Measurements from ENCODE around the gene FAM222A.

FAM222A gene

GRCh38 chr12:109726511-109727038 lies 12.9 kb downstream of the FAM222A start:
- Histone ChIP-seq H3K79me2 (ENCODE audit: control insufficient read depth, insufficient read depth, low read length, unreplicated experiment) (no peaks in the 10 kb centered on the region), H3K4me1 (ENCODE audit: control insufficient read depth, insufficient read depth, low read length, unreplicated experiment) (no peaks in the 10 kb centered on the region), H3K27me3 (ENCODE audit: insufficient read depth, low read length) (no peaks in the 10 kb centered on the region), H3K4me3 (ENCODE audit: low read depth, low read length) (no peak overlapping the region), H3K36me3 (ENCODE audit: insufficient read depth, low read length) (no peaks in the 10 kb centered on the region), H2AFZ (ENCODE audit: low read length, unreplicated experiment) (no peak overlapping the region), H3K27ac (ENCODE audit: low read depth, low read length) (no peak overlapping the region)

DNA sequence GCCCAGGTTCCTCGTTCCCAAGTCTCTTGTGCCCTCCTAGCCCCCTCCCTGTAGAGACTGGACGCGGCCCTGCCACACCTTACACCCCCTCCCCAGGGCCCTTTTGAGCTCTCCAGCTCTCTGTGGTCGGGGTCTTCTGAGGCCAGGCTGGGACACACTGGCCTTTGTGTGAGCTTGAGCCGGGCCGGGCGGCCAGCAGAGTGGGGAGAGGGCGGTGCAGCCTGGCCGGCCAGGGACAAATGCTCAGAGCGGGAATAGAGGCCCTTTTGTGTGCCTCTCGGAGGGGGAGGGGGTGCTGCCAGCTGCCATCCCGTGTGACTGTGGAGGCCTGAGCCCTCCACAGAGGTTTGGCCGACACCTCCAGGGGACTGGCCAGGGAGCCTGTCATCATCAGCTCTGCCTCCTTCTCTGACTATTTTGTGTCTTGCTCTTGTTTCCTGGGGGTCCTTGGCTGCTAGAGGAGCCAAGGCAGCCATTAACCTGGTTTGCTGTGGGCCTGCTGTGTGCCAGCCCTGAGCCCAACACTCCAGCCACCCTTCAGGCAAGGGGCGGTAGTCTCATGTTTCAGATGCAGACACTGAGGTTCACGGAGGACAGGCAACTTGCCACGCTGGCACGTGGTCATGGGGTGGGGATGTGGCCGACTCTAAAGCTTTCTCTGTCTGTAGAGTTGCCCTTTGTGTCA lies 13.6 kb downstream of the FAM222A start:
- Histone ChIP-seq H3K36me3 (ENCODE audit: insufficient read depth, low read length) (no peaks in the 10 kb centered on the region), H3K79me2 (ENCODE audit: control insufficient read depth, insufficient read depth, low read length, unreplicated experiment) (no peaks in the 10 kb centered on the region), H2AFZ (ENCODE audit: low read length, unreplicated experiment) (no peak overlapping the region), H3K4me3 (ENCODE audit: low read depth, low read length) (no peak overlapping the region), H3K27ac (ENCODE audit: low read depth, low read length) (no peak overlapping the region), H3K4me1 (ENCODE audit: control insufficient read depth, insufficient read depth, low read length, unreplicated experiment) (no peaks in the 10 kb centered on the region), H3K27me3 (ENCODE audit: insufficient read depth, low read length) (no peaks in the 10 kb centered on the region)

DNA sequence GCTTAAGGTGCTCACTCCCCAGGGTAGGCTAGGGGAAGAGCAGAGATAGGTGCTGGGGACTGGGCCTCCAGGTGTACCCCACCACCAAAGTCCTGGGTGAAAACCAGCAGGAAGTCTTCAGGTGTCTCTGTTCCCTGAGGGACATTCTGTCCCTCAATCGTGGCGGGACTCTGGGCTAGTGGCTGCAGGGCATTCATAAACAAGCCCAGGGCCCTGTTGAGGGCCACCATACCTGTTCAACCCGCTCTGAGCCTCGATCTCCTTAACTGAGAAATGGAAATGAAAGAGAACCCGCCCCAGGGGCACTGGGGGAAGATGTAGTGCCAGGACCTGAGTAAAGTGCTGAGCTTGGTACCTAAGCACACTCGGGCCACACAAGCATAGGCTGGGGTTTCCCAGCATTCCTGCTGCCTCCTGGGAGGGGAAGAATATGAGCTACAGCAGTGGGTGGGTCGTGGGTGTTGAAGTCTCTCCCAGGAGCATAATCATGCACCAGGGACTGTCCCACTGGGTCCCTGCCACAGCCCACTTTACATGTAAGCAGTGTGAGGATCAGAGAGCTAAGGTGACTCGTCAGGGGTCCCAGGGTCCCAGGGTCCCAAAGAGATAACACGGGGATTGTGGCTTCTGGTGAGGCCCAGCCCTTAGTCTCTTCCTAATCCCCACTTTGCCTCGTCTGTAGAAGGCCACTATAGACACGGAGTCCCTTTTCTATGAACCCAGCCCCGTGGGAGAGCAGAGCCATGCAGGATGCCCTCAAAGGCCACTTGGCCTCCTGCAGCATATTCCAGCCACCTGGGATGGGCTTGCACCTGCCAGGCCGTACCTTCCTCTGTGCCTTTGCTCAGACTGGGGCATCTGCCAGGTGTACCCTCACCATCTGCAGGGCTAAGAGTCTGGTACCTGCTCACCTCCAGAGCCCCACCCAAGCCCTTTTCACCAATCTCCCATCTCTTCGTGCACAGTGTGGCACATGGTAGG lies 14.4 kb downstream of the FAM222A start:
- Histone ChIP-seq H3K27me3 (ENCODE audit: insufficient read depth, low read length) (no peaks in the 10 kb centered on the region), H2AFZ (ENCODE audit: low read length, unreplicated experiment) (no peak overlapping the region), H3K4me3 (ENCODE audit: low read depth, low read length) (no peak overlapping the region), H3K36me3 (ENCODE audit: insufficient read depth, low read length) (no peaks in the 10 kb centered on the region), H3K27ac (ENCODE audit: low read depth, low read length) (no peak overlapping the region), H3K4me1 (ENCODE audit: control insufficient read depth, insufficient read depth, low read length, unreplicated experiment) (no peaks in the 10 kb centered on the region), H3K79me2 (ENCODE audit: control insufficient read depth, insufficient read depth, low read length, unreplicated experiment) (no peaks in the 10 kb centered on the region)

DNA sequence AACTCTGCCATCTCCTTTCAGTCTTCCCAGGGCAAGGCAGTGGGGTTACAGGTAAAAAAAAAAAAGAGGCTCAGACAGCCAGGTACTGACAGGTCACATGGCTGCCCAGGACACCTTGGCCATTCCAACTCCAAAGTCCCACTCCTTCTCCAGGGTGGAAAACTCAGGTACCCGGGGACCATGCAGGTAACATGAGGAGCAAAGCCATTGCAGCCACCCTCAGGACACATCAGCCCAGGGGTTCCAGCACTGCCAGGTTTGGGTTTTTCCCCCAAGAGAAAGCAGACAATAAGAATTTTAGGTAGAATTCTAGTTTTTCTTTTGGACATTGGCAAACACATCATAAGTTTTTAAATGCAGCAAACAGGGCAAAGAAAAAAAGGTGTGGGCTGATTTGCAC lies 15.3 kb downstream of the FAM222A start:
- Histone ChIP-seq H3K4me3 (ENCODE audit: low read depth, low read length) (no peak overlapping the region), H3K27ac (ENCODE audit: low read depth, low read length) (no peak overlapping the region), H3K27me3 (ENCODE audit: insufficient read depth, low read length) (peaks cover 4% of the 10 kb centered on the region; the same call in 1 of the 2 replicates), H3K79me2 (ENCODE audit: control insufficient read depth, insufficient read depth, low read length, unreplicated experiment) (no peaks in the 10 kb centered on the region), H2AFZ (ENCODE audit: low read length, unreplicated experiment) (no peak overlapping the region), H3K36me3 (ENCODE audit: insufficient read depth, low read length) (no peaks in the 10 kb centered on the region), H3K4me1 (ENCODE audit: control insufficient read depth, insufficient read depth, low read length, unreplicated experiment) (no peaks in the 10 kb centered on the region)

DNA sequence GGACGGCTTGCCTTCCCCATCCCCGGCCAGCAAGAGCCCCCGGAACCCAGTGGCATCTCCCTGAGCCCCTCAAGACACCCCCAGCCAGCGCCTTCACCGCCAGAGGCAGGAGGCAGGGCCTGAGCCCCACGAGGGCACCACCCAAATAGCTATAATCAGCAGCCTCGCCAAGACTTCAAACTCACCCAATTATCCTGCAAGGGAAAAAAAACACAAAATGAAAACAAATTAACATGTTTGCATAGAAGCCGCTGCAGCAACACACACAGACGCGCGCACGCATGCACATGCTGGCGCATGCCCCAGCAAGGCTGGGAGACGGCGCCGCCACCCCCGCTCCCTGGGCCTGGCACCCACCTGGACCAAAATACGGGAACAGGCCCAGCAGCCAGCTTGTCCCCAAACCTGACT lies 15.8 kb downstream of the FAM222A start:
- Histone ChIP-seq H3K4me1 (ENCODE audit: control insufficient read depth, insufficient read depth, low read length, unreplicated experiment) (no peaks in the 10 kb centered on the region), H3K27me3 (ENCODE audit: insufficient read depth, low read length) (peaks cover 7% of the 10 kb centered on the region; the same call in 1 of the 2 replicates), H3K4me3 (ENCODE audit: low read depth, low read length) (no peak overlapping the region), H3K36me3 (ENCODE audit: insufficient read depth, low read length) (no peaks in the 10 kb centered on the region), H3K27ac (ENCODE audit: low read depth, low read length) (no peak overlapping the region), H2AFZ (ENCODE audit: low read length, unreplicated experiment) (no peak overlapping the region), H3K79me2 (ENCODE audit: control insufficient read depth, insufficient read depth, low read length, unreplicated experiment) (no peaks in the 10 kb centered on the region)

DNA sequence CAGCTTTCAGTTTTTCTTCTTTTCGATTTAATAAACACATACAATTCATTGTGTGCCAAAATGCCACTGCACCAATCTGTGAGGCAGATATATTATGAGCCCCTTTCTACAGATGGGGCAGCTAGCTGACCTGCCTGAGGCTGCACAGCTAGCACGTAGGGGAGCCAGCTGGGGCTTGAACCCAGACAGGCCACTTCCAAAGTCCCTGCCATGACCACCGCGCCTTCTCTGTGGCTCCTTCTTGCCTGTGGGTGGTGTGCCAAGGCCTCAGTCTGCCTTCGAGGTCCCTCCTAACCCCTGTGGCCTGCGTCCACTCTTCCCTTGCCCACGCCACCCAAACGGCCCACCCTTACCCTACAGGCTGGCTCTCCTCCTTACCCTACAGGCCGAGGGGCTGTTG lies 16.2 kb downstream of the FAM222A start:
- Histone ChIP-seq H2AFZ (ENCODE audit: low read length, unreplicated experiment) (no peak overlapping the region), H3K27me3 (ENCODE audit: insufficient read depth, low read length) (peaks cover 7% of the 10 kb centered on the region; the same call in 1 of the 2 replicates), H3K36me3 (ENCODE audit: insufficient read depth, low read length) (no peaks in the 10 kb centered on the region), H3K4me3 (ENCODE audit: low read depth, low read length) (no peak overlapping the region), H3K27ac (ENCODE audit: low read depth, low read length) (no peak overlapping the region), H3K79me2 (ENCODE audit: control insufficient read depth, insufficient read depth, low read length, unreplicated experiment) (no peaks in the 10 kb centered on the region), H3K4me1 (ENCODE audit: control insufficient read depth, insufficient read depth, low read length, unreplicated experiment) (no peaks in the 10 kb centered on the region)

- Histone ChIP-seq H3K27me3 (ENCODE audit: insufficient read depth, low read length) (peaks cover 13% of the 10 kb centered on the region; the same call in 1 of the 2 replicates), H3K36me3 (ENCODE audit: insufficient read depth, low read length) (no peaks in the 10 kb centered on the region), H3K27ac (ENCODE audit: low read depth, low read length) (no peak overlapping the region), H3K79me2 (ENCODE audit: control insufficient read depth, insufficient read depth, low read length, unreplicated experiment) (no peaks in the 10 kb centered on the region), H3K4me1 (ENCODE audit: control insufficient read depth, insufficient read depth, low read length, unreplicated experiment) (no peaks in the 10 kb centered on the region), H2AFZ (ENCODE audit: low read length, unreplicated experiment) (no peak overlapping the region), H3K4me3 (ENCODE audit: low read depth, low read length) (no peak overlapping the region)
Observed at GRCh38 chr12:109730306-109731145, 16.9 kb downstream of the FAM222A start.

DNA sequence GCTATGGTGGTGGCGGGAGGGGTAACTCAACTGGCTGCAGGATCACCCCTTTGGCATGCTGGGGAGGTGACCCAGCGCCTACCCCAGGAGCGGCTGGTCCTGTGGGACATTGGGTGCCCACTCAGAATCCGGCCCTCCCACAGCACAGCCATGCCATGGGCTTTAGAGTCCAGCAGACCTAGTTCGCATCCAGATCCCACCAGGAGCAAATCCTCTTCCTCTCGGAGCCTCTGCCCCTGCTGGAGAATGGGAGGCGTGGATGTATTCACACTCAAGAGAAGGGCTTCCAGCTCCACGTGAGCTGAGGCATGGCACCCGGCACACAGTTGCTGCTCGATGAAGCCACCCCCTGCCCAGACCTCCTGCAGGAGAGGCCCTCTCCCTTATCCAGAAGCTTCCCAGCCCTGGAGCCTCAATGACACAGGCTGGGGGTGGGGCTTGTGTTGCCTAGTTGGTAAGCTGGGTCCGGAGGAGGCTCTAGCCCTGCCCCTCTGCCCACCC lies 17.7 kb downstream of the FAM222A start:
- Histone ChIP-seq H3K4me3 (ENCODE audit: low read depth, low read length) (no peak overlapping the region), H3K36me3 (ENCODE audit: insufficient read depth, low read length) (no peaks in the 10 kb centered on the region), H3K79me2 (ENCODE audit: control insufficient read depth, insufficient read depth, low read length, unreplicated experiment) (no peaks in the 10 kb centered on the region), H3K27me3 (ENCODE audit: insufficient read depth, low read length) (peaks cover 20% of the 10 kb centered on the region; the same call in 1 of the 2 replicates), H3K27ac (ENCODE audit: low read depth, low read length) (no peak overlapping the region), H3K4me1 (ENCODE audit: control insufficient read depth, insufficient read depth, low read length, unreplicated experiment) (no peaks in the 10 kb centered on the region), H2AFZ (ENCODE audit: low read length, unreplicated experiment) (no peak overlapping the region)

DNA sequence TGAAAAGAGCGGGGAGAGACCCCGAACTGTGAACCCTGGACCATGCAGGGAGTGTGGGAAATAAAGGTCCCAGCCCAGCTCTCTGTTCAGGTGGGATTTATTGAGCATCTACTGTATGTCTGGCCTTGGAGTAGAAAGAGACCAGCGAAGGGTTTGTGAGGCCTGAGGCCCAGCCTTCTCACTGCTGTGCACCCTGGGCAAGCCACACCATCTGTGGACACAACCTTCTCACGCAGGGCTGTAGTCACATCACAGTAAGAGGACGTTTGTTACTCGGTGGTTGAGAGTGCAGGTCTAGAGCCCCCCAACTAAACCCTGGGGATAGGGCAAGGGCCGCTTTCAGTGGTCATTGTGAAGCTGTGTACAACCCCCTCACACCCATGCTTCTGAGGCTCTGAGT lies 18.2 kb downstream of the FAM222A start:
- Histone ChIP-seq H3K4me1 (ENCODE audit: control insufficient read depth, insufficient read depth, low read length, unreplicated experiment) (no peaks in the 10 kb centered on the region), H3K27me3 (ENCODE audit: insufficient read depth, low read length) (peaks cover 21% of the 10 kb centered on the region; the same call in 1 of the 2 replicates), H3K79me2 (ENCODE audit: control insufficient read depth, insufficient read depth, low read length, unreplicated experiment) (no peaks in the 10 kb centered on the region), H3K4me3 (ENCODE audit: low read depth, low read length) (no peak overlapping the region), H2AFZ (ENCODE audit: low read length, unreplicated experiment) (no peak overlapping the region), H3K36me3 (ENCODE audit: insufficient read depth, low read length) (no peaks in the 10 kb centered on the region), H3K27ac (ENCODE audit: low read depth, low read length) (no peak overlapping the region)

Data from ACC112 (cell line).